Measurements from ENCODE around the gene PPP2R2D.
A peak's percentile ranks its signal among the peaks of the same experiment; 100 is the strongest.
"Not testable (repeated sequence)": the region's sequence is repeated elsewhere in the genome, so short reads cannot be mapped to it uniquely, and the experiment has no call there.

The PPP2R2D gene

DNA sequence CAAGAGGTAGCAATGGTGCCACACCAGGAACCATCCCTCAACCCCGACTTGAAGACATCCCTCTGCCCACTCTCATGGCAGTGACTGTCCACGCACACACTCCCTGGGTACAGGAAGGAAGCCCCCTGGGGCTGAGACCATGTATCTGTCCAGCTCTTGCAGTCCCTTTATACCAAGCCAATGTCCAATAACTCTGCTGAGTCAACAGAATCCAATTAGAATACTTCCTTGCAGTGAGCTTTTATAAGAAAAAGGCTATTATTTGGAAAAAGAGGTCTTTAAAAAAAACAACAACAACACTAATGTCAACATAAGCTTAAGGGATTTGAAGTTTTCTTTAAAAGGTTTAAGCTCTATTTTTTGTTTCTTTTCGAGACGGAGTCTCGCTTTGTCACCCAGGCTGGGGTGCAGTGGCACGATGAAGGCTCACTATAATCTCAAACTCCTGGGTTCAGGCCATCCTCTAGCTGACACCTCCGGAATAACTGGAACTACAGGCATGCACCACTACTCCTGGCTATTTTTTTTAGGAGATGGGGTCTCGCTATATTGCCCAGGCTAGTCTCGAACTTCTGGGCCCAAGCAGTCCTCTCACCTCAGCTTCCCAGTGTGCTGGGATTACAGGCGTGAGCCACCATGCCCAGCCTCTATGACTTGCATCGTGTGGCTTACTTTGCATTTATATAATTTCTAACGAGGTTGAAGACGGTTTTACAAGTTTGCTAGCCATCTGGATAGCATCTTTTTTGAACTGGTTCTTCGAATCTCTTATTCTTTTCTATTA lies 73.4 kb downstream of the PPP2R2D start:
- no peak for DNase-seq

GRCh38 chr10:131975003-131975402 lies 74.2 kb downstream of the PPP2R2D start:
- DNase-seq, result no peak

DNA sequence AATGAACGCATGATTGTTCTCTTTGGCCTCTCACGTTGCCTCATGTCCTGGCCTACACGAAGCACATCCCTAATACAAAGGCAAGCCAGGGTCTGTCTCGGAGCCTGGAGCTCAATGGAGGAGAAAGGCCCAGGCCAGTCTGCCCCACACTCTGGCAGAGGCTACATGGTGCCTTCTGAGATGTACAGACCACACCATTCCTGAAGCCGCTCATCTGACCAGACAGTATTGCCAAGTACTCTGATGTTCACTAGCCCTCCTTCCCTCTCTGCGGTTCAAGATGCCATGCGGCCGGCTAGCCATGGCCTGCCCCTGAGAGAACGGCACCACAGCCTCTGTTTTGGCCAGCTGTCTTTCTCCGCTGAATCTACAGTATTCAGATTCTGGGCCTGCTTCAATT lies 75.0 kb downstream of the PPP2R2D start:
- DNase-seq, result no peak

DNA sequence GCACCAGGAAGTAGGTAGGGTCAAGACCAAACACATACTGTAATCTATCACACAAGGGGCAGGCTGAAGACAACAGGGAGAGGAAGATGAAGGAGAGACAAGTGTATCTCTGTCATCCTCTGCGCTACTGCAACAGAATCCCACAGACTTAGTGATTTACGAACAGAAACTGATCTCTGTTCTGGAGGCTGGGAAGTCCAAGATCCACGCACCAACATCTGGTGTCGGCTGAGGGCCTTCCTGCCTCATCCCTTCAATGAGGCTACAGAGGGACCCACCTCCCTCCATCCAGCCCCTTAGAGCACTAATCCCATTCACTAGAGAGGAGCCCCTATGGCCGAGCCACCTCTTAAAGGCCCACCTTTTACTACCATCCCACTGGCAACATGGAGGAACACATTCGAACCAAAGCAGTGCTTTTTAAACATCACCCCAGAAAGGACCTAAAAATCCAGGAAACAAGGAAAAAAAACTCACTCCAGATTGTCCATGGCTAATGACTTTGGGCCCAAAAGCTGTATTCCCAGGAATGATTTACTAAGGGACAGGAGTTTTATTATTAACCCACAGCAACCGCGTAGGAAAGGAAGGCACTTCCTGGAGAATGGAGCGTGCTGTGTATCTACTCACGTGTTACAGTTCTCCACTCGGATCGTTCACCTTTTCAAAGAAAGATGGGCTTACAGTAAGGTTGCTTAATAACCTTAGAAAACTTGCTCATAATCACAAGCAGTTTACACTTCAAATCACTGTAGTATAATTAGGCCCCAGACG lies 76.7 kb downstream of the PPP2R2D start:
- DNase-seq, result no peak

- no peak for DNase-seq
These were observed 77.6 kb downstream of the PPP2R2D start for GRCh38 chr10:131978366-131978765.

GRCh38 chr10:131978851-131979250 lies 78.0 kb downstream of the PPP2R2D start:
- no peak for DNase-seq

DNA sequence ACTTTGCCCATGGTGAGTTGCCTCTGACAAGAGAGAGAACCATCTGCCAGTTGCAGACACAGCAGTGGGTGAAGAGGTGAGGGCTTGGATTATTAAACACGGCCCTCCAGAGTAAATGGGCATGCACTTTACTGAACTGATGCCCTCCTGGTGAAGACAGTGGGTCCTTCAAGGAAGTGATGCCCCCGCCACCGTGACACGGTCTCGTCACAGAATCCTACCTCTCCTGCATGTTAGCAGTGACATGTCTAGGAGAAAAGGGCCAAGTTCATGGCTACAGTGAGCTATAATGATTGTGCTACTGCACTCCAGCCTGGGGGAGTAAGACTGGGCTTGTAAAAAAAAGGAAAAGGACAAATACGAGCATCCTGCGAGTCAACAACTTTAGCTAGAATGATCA lies 78.5 kb downstream of the PPP2R2D start:
- no peak for DNase-seq

DNA sequence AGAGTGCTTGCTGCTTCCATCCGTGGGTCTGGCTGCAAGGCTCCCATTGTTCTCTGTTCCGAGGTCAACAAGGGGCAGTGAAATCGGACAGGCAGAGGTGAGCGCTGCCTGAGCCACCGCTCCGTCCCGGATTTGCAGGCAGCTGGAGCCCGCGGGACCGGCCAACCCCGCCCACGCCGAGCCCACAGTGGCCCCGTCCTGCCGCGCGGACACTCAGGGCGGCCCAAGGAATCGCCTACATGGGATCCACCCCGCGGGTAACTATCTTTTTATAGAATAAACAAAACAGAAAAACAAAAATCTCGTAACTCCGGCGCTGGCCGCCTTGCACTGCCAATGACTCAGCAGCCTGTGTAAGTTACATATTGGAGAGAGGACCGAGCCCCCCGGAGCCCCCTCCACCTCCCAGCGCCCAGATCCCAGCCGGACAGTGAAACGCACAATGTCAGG lies 79.0 kb downstream of the PPP2R2D start:
- peak in 7 of 51 donors; percentile 14 to 37 (median 22) for DNase-seq

- no peak for DNase-seq
These were observed 79.5 kb downstream of the PPP2R2D start for GRCh38 chr10:131980321-131980720.

GRCh38 chr10:131980761-131981428 lies 80.1 kb downstream of the PPP2R2D start:
- DNase-seq, result peak in 2 of 51 donors; percentile 19 to 40

GRCh38 chr10:131981429-131982184 lies 80.8 kb downstream of the PPP2R2D start, which contains the start of gene BNIP3:
Gene BNIP3 (minus strand): TSS chr10:131981923. CDS start chr10:131981806, 117 bp downstream.
- DNase-seq, result peak; percentile 46 to 97 (median 87)

DNA sequence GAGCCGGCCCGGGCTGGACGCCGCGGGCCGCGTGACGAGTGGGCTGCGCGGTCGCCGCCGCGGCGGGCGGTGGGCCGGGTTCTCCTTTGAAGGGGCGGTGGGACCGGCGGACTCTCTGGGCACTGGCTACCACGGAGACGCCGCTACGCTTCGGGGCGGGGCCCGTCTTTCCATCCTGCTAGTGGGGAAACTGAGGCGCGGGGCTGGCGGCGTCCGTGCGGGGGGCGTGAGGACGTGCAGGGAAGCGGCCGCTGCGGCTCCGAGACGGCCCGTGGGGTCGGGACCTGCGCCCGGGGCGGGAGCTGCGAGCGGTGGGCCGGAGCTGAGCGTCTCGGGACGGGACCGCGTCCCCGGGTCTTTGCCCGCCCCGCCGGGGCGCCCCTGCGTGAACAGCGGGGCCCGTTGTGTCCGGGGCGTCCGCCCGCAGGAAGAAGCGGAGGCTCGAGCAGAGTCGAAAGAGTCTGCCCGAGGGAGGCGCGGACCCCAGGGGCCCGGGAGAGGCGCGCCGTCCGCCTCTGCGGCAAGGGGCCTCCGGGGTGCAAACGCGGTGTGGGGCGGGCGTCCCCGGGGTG lies 81.5 kb downstream of the PPP2R2D start:
- DNase-seq, result no peak

DNA sequence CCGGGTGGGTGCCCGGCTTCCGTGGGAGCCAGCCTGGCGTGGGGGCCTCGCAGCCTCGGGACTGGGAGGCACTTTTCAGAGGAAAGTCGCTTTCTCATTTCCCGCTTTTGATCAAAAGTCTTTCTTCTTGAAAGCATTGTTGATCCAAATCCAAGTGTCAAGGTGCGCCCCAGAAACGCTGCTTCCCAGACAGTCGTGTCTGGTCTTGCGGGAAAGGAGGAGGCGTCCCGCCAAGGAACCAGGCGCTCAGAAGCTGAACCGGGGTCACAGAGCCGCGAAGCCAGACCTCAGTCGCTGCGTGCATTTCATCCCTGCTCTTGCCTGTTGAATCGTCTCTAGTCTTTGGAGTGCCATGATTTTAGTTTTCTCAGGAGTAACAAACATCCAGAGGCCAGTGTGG lies 82.0 kb downstream of the PPP2R2D start:
- no peak for DNase-seq

DNA sequence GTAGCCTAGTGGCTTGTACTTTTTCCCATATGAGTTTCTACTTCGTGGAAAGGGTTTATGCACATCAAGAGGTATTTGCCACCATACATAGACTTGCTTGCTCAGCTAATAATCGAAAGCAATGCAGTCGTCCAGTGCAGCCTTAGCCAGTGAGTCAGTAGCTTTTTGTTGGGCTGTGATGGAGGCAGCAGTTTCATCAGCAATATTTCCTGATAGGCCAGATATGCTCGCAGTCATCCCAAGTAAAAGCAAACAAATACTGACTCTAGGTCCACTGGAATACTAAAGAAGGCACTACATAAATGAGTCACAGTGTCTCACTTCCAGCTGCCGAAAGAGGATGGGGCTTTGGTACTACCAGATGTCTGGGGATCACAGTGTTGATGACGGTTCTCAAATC lies 83.0 kb downstream of the PPP2R2D start:
- DNase-seq, result no peak

DNA sequence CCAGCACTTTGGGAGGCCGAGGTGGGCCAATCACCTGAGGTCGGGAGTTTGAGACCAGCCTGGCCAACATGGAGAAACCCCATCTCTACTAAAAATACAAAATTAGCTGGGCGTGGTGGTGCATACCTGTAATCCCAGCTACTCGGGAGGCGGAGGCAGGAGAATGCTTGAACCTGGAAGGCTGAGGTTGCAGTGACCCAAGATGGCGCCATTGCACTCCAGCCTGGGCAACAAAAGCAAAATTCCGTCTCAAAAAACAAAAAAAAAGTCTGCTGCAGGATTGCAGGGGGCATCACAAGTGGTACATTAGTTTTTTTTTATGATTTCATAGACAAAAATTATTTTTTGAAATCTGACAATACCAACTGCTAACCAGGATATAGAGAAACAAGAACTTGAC lies 86.0 kb downstream of the PPP2R2D start:
- not testable (repeated sequence) for DNase-seq

GRCh38 chr10:131987301-131987700 lies 86.5 kb downstream of the PPP2R2D start:
- DNase-seq, result not testable (repeated sequence)

GRCh38 chr10:131987786-131988185 lies 87.0 kb downstream of the PPP2R2D start:
- DNase-seq, result not testable (repeated sequence)

DNA sequence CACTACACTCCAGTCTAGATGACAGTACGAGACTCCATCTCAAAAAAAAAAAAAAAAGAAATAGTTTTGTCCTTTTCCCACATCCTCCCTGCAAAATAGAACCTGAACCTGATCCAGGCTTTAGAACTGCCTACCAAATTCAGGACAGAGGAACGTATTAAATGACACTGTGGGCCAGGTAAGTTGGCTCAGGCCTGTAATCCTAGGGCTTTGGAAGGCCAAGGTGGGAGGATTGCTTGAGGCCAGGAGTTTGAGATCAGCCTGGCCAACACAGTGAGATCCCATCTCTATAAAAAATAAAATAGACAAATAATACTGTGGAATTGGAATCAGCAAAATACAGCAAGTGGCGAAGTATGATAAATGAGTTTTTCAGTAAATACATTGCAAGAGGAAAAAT lies 90.9 kb downstream of the PPP2R2D start:
- no peak for DNase-seq

- no peak for DNase-seq
These were observed 92.5 kb downstream of the PPP2R2D start for GRCh38 chr10:131993275-131993674.

DNA sequence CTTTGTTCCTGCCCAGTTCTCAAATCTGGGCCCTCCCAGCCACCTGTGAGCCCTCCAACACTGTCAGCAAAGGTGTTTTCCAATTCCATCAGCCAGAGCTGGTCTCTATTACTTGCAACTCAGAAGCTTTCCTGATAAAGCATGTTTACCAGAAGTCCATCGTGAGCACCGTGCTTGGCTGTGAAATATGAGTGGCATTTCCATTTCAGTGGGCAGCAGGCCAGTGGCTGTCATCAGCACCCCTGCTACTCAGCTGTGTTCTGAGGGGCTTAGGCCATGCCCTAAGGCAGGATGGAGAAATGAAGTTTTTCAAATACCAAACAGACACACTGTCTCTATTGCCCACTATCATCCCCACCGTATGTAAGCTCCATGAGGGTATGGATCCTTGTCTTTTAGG lies 93.6 kb downstream of the PPP2R2D start:
- DNase-seq, result no peak
